GM23338 (cell line): Measurements from ENCODE around the gene PTH1R. TPM values are rescaled to one million over a fixed set of nuclear protein-coding genes. Genes with fewer than 3 reads are reported as not detected.

Source experiments
- ATAC-seq: fragments of 200-7000 bp; cut with Tn5 transposase; 3 replicates; pipeline ENCODE4 v1.9.1; 2020
- DNase-seq: peaks from one replicate; pipeline ENCODE4 v3.0.0-alpha.2; 2015; ENCODE audit warnings: low spot score
- H2AFZ ChIP-seq: fragments of 200-600 bp; sonication (generic); 2 replicates; pipeline ENCODE4 v1.8.0; 2016; ENCODE audit warnings: antibody characterized with exemption, mild to moderate bottlenecking, moderate library complexity
- H3F3A ChIP-seq: fragments of 200-600 bp; sonication (generic); replicated peaks from 2 replicates; pipeline ENCODE4 v1.8.0; 2017; ENCODE audit warnings: antibody characterized with exemption, mixed run types, low read depth
- H3K27ac ChIP-seq: fragments of 200-600 bp; sonication (generic); 2 replicates; pipeline ENCODE4 v1.6.1; 2016; ENCODE audit warnings: low read depth
- H3K27me3 ChIP-seq: fragments of 200-600 bp; sonication (generic); 2 replicates; pipeline ENCODE4 v1.8.0; 2016; ENCODE audit warnings: mild to moderate bottlenecking, mixed run types, moderate library complexity; ENCODE audit not compliant: insufficient read depth
- H3K36me3 ChIP-seq: fragments of 200-600 bp; sonication (generic); 2 replicates; pipeline ENCODE4 v1.8.0; 2016; ENCODE audit warnings: mild to moderate bottlenecking; ENCODE audit not compliant: insufficient read depth
- H3K4me1 ChIP-seq: fragments of 200-600 bp; sonication (generic); 2 replicates; pipeline ENCODE4 v1.8.0; 2016; ENCODE audit warnings: mild to moderate bottlenecking, moderate library complexity; ENCODE audit not compliant: insufficient read depth
- H3K4me2 ChIP-seq: fragments of 200-600 bp; sonication (generic); 2 replicates; pipeline ENCODE4 v1.7.1; 2017; ENCODE audit warnings: mixed run types
- H3K4me3 ChIP-seq: fragments of 200-600 bp; sonication (generic); 2 replicates; pipeline ENCODE4 v1.6.1; 2016; ENCODE audit warnings: mixed run types
- H3K79me2 ChIP-seq: fragments of 200-600 bp; sonication (generic); replicated peaks from 2 replicates; pipeline ENCODE4 v1.8.0; 2017; ENCODE audit warnings: mild to moderate bottlenecking; ENCODE audit not compliant: insufficient read depth
- H3K9me2 ChIP-seq: fragments of 200-600 bp; sonication (generic); 2 replicates; pipeline ENCODE4 v1.8.0; 2017; ENCODE audit not compliant: insufficient read depth
- H4K20me1 ChIP-seq: fragments of 200-600 bp; sonication (generic); replicated peaks from 2 replicates; pipeline ENCODE4 v1.8.0; 2017; ENCODE audit warnings: mild to moderate bottlenecking; ENCODE audit not compliant: insufficient read depth
- H3K27ac Mint-ChIP-seq: 2 replicates; pipeline ENCODE4 v1.8.0; 2020; ENCODE audit warnings: inconsistent platforms, mild to moderate bottlenecking, moderate library complexity, mixed read lengths
- H3K27me3 Mint-ChIP-seq: 3 replicates; pipeline ENCODE4 v1.8.0; 2022; ENCODE audit warnings: low read depth, mild to moderate bottlenecking, moderate library complexity, mixed read lengths, inconsistent platforms; ENCODE audit not compliant: insufficient read depth, poor library complexity
- H3K36me3 Mint-ChIP-seq: 3 replicates; pipeline ENCODE4 v1.8.0; 2021; ENCODE audit warnings: low read depth, mild to moderate bottlenecking, inconsistent platforms, moderate library complexity, mixed read lengths
- H3K4me1 Mint-ChIP-seq: 3 replicates; pipeline ENCODE4 v1.8.0; 2020; ENCODE audit warnings: mild to moderate bottlenecking, inconsistent platforms, mixed read lengths
- H3K4me3 Mint-ChIP-seq: 3 replicates; pipeline ENCODE4 v1.8.0; 2021; ENCODE audit warnings: moderate library complexity, mild to moderate bottlenecking, inconsistent platforms, mixed read lengths
- H3K9me3 Mint-ChIP-seq: 3 replicates; pipeline ENCODE4 v1.8.0; 2020; ENCODE audit warnings: moderate library complexity, mild to moderate bottlenecking, inconsistent platforms, mixed read lengths
- CREB1 ChIP-seq: fragments of 250-450 bp; sonication (Bioruptor Pico); IDR thresholded peaks from 2 replicates; pipeline ENCODE4 v1.5.0; 2020; ENCODE audit warnings: low read depth, mild to moderate bottlenecking, moderate library complexity
- CTCF ChIP-seq, 2 experiments: fragments of 200-600 bp in 1 of 2; sonication (generic) in 1 of 2; conservative IDR thresholded peaks; 2 replicates each; pipeline versions ENCODE4 v1.5.1 to v1.6.1; 2016 to 2017; ENCODE audit warnings: antibody characterized with exemption in 2 of 2, low read depth in 2 of 2, mild to moderate bottlenecking in 2 of 2, moderate library complexity in 1 of 2
- ETS1 ChIP-seq: IDR thresholded peaks from 2 replicates; pipeline ENCODE4 v1.6.1; 2016; ENCODE audit warnings: antibody characterized with exemption
- EZH2 ChIP-seq: fragments of 200-600 bp; sonication (generic); IDR thresholded peaks from one replicate; pipeline ENCODE4 v1.8.0; 2017; ENCODE audit warnings: antibody characterized with exemption, mild to moderate bottlenecking, low read depth; ENCODE audit not compliant: unreplicated experiment
- EZH2phosphoT487 ChIP-seq: fragments of 200-600 bp; sonication (generic); IDR thresholded peaks from one replicate; pipeline ENCODE4 v1.8.1; 2018; ENCODE audit warnings: antibody characterized with exemption; ENCODE audit not compliant: unreplicated experiment
- JUNB ChIP-seq: IDR thresholded peaks from one replicate; pipeline ENCODE4 v1.6.1; 2016; ENCODE audit warnings: antibody characterized with exemption; ENCODE audit not compliant: unreplicated experiment
- NANOG ChIP-seq: IDR thresholded peaks from 2 replicates; pipeline ENCODE4 v1.6.1; 2016; ENCODE audit warnings: antibody characterized with exemption, borderline replicate concordance
- POLR2AphosphoS5 ChIP-seq: IDR thresholded peaks from 2 replicates; pipeline ENCODE4 v1.6.1; 2016; ENCODE audit warnings: antibody characterized with exemption, low read depth
- REST ChIP-seq: IDR thresholded peaks from one replicate; pipeline ENCODE4 v1.6.1; 2018; ENCODE audit warnings: antibody characterized with exemption; ENCODE audit not compliant: unreplicated experiment
- STAT1 ChIP-seq: IDR thresholded peaks from one replicate; pipeline ENCODE4 v1.6.1; 2016; ENCODE audit warnings: antibody characterized with exemption; ENCODE audit not compliant: unreplicated experiment
- ZNF114 ChIP-seq: fragments of 250-450 bp; sonication (Bioruptor Pico); IDR thresholded peaks from 2 replicates; pipeline ENCODE4 v1.5.0; 2020; ENCODE audit warnings: mild to moderate bottlenecking, moderate library complexity
- ZNF331 ChIP-seq: fragments of 250-450 bp; sonication (Bioruptor Pico); IDR thresholded peaks from 2 replicates; pipeline ENCODE4 v1.5.0; 2020; ENCODE audit warnings: low read depth, mild to moderate bottlenecking, moderate library complexity
- polyA plus RNA-seq: library from polyadenylated mRNA; unstranded; fragments of >200 nt; fragmentation: Nextera tagmentation; extraction: Ambion mirVana; gene quantifications from 2 replicates; pipeline ENCODE4 v1.2.1, GENCODE V29; 2016
- total RNA-seq: library from RNA; depleted of rRNA; stranded (reverse); fragments of >200 nt; shearing (Covaris generic); gene quantifications from 2 replicates; pipeline ENCODE4 v1.2.3, GENCODE V29; 2014

The PTH1R gene
- total and polyA plus RNA-seq, 2 experiments from 2014 or later, result 1.3 to 1.9 TPM

GRCh38 chr3:46884427-46884826 is 6.9 kb downstream of the PTH1R start (continued):
- TF ChIP-seq CREB1 (no peak), REST (no peak), JUNB (no peak), EZH2 (no peak), CTCF (conservative IDR thresholded peaks at IDR 0.05; ENCODE audit: low read depth in 2 of 2) (no peak), STAT1 (no peak), ZNF331 (CRISPR knock-in tag) (no peak)

- Histone ChIP-seq H3F3A (no peaks in the 10 kb centered on the region), H3K4me2 (no peak overlapping the region), H3K79me2 (no peaks in the 10 kb centered on the region), H4K20me1 (no peaks in the 10 kb centered on the region), H2AFZ (no peak overlapping the region), H3K27ac (no peak overlapping the region), H3K9me2 (no peaks in the 10 kb centered on the region), H3K4me1 (peaks cover 39% of the 10 kb centered on the region), H3K27me3 (peaks cover 83% of the 10 kb centered on the region), H3K36me3 (no peaks in the 10 kb centered on the region), H3K4me3 (no peak overlapping the region)
- H3K4me1 Mint-ChIP-seq, result peaks cover 21% of the 10 kb centered on the region
- H3K27ac Mint-ChIP-seq, result no peak overlapping the region
- H3K9me3 Mint-ChIP-seq, result no peaks in the 10 kb centered on the region
- no peaks in the 10 kb centered on the region; the same call in 2 of the 3 replicates for H3K36me3 Mint-ChIP-seq
- no peak for DNase-seq
- H3K27me3 Mint-ChIP-seq, result peaks cover 77% of the 10 kb centered on the region
- peak overlapping the region; percentile 9; the same call in 1 of the 3 replicates for H3K4me3 Mint-ChIP-seq
- no peak for ATAC-seq
- TF ChIP-seq STAT1, result no peak
- no peak for TF ChIP-seq CREB1
- no peak for TF ChIP-seq NANOG
- TF ChIP-seq JUNB, result no peak
- TF ChIP-seq CTCF (conservative IDR thresholded peaks at IDR 0.05; ENCODE audit: low read depth in 2 of 2), result no peak
- TF ChIP-seq ZNF114 (CRISPR knock-in tag), result no peak
- no peak for TF ChIP-seq EZH2phosphoT487
- no peak for TF ChIP-seq ZNF331 (CRISPR knock-in tag)
- TF ChIP-seq POLR2AphosphoS5, result no peak
- TF ChIP-seq ETS1, result no peak
These were observed 7.4 kb downstream of the PTH1R start for GRCh38 chr3:46884929-46885328.
